Keratinocyte (primary cell): ENCODE data around the gene RIPPLY2. TPM values are rescaled to one million over a fixed set of nuclear protein-coding genes. Genes with fewer than 3 reads are reported as not detected.
"Not testable (repeated sequence)": the region's sequence is repeated elsewhere in the genome, so short reads cannot be mapped to it uniquely, and the experiment has no call there.

ENCODE experiments used
- DNase-seq: peaks from one replicate; pipeline ENCODE4 v3.0.0-alpha.2; 2011; ENCODE audit warnings: low read depth, missing footprints, low spot score
- FAIRE-seq: peaks from 2 replicates; lab custom pipeline; 2011; peaks lifted over from hg19 to GRCh38; lab: Jason Lieb, UNC
- H2AFZ ChIP-seq: 2 replicates; pipeline ENCODE4 v1.6.0; 2012; ENCODE audit warnings: low read length, control low read depth, inconsistent platforms; ENCODE audit not compliant: control insufficient read depth
- H3K27ac ChIP-seq: 2 replicates; pipeline ENCODE4 v1.5.1; 2011; ENCODE audit warnings: low read length; ENCODE audit not compliant: control insufficient read depth, insufficient read depth
- H3K27me3 ChIP-seq: 3 replicates; pipeline ENCODE4 v1.6.0; 2011; ENCODE audit warnings: low read length; ENCODE audit not compliant: control insufficient read depth, insufficient read depth; ENCODE audit errors: extremely low read depth
- H3K36me3 ChIP-seq, 2 experiments: 2 replicates in 1 of 2; 3 replicates in 1 of 2; pipeline ENCODE4 v1.5.1; 2011; ENCODE audit warnings: low read length in 2 of 2, mild to moderate bottlenecking in 1 of 2; ENCODE audit not compliant: control insufficient read depth in 2 of 2, insufficient read depth in 2 of 2; ENCODE audit errors: extremely low read depth in 1 of 2
- H3K4me1 ChIP-seq: 3 replicates; pipeline ENCODE4 v1.5.1; 2011; ENCODE audit warnings: low read length; ENCODE audit not compliant: control insufficient read depth, insufficient read depth; ENCODE audit errors: extremely low read depth
- H3K4me2 ChIP-seq: 3 replicates; pipeline ENCODE4 v1.6.0; 2011; ENCODE audit warnings: low read depth, low read length; ENCODE audit not compliant: control insufficient read depth, insufficient read depth; ENCODE audit errors: extremely low read depth
- H3K4me3 ChIP-seq, 3 experiments: fragments of 200-600 bp in 1 of 3; sonication (generic) in 1 of 3; 2 replicates in 2 of 3; 3 replicates in 1 of 3; pipeline ENCODE4 v1.5.1; 2011 to 2016; ENCODE audit warnings: low read length in 3 of 3, mild to moderate bottlenecking in 3 of 3, control low read depth in 2 of 3, inconsistent platforms in 1 of 3, low read depth in 1 of 3, mixed read lengths in 1 of 3, mixed run types in 1 of 3, moderate library complexity in 1 of 3; ENCODE audit not compliant: control insufficient read depth in 2 of 3, insufficient read depth in 2 of 3; ENCODE audit errors: extremely low read depth in 1 of 3
- H3K79me2 ChIP-seq: 2 replicates; pipeline ENCODE4 v1.6.0; 2012; ENCODE audit warnings: low read length; ENCODE audit not compliant: control insufficient read depth, insufficient read depth
- H3K9ac ChIP-seq: 3 replicates; pipeline ENCODE4 v1.6.0; 2011; ENCODE audit warnings: low read length; ENCODE audit not compliant: control insufficient read depth, insufficient read depth; ENCODE audit errors: extremely low read depth
- H3K9me1 ChIP-seq: 3 replicates; pipeline ENCODE4 v1.6.0; 2011; ENCODE audit warnings: low read length; ENCODE audit not compliant: control insufficient read depth, insufficient read depth; ENCODE audit errors: extremely low read depth
- H3K9me3 ChIP-seq: 2 replicates; pipeline ENCODE4 v1.5.1; 2012; ENCODE audit warnings: low read depth, low read length; ENCODE audit not compliant: control insufficient read depth
- H4K20me1 ChIP-seq: 3 replicates; pipeline ENCODE4 v1.6.0; 2011; ENCODE audit warnings: low read length; ENCODE audit not compliant: control insufficient read depth, insufficient read depth; ENCODE audit errors: extremely low read depth
- CTCF ChIP-seq, 3 experiments: IDR thresholded peaks in 1 of 3; conservative IDR thresholded peaks in 1 of 3; optimal IDR thresholded peaks in 1 of 3; 2 replicates in 2 of 3; 3 replicates in 1 of 3; pipeline versions ENCODE3 to v1.5.1; 2011; ENCODE audit warnings: low read length in 3 of 3, mild to moderate bottlenecking in 3 of 3, moderate library complexity in 2 of 3, control low read depth in 1 of 3, inconsistent platforms in 1 of 3; ENCODE audit not compliant: insufficient read depth in 2 of 3; ENCODE audit errors: extremely low read depth in 1 of 3
- EZH2 ChIP-seq: IDR thresholded peaks from one replicate; pipeline ENCODE4 v1.6.1; 2012; ENCODE audit warnings: inconsistent platforms, mild to moderate bottlenecking, low read length, moderate library complexity
- dilution Hi-C: fragments of 300-500 bp; cut with MboI; formaldehyde crosslinking; loops from one replicate; pipeline ENCODE4 v1.7.0; 2020; ENCODE audit warnings: low sequenced_read_pairs; ENCODE audit not compliant: extremely low pct_ligation_motif_present
- polyA plus RNA-seq, 5 experiments: library from polyadenylated mRNA; depleted of rRNA in 3 of 5; stranded (reverse) in 3 of 5; stranded (forward) in 1 of 5; unstranded in 1 of 5; fragments of >200 nt; gene quantifications; 1 replicate in 1 of 5; 2 replicates in 3 of 5; 3 replicates in 1 of 5; pipeline versions ENCODE4 v1.2.1 to v1.2.3, GENCODE V29; 2011 to 2012; ENCODE audit warnings: missing spikeins in 2 of 5, low read depth in 1 of 5, low replicate concordance in 1 of 5

Gene RIPPLY2
- polyA plus RNA-seq, 1 donor (not counting 4 experiments of a cell fraction or from before 2014, with no cell fraction given): 0.60 TPM

GRCh38 chr6:83891586-83891985 is 38.4 kb downstream of the RIPPLY2 start:
- Histone ChIP-seq H2AFZ (no peak overlapping the region), H3K79me2 (no peaks in the 10 kb centered on the region), H3K9me3 (no peaks in the 10 kb centered on the region), H3K27me3 (no peaks in the 10 kb centered on the region), H3K9me1 (no peaks in the 10 kb centered on the region), H4K20me1 (no peaks in the 10 kb centered on the region), H3K4me3 (no peak overlapping the region), H3K9ac (no peak overlapping the region), H3K4me1 (no peaks in the 10 kb centered on the region), H3K27ac (no peak overlapping the region), H3K4me2 (no peak overlapping the region), H3K36me3 (peaks cover 0 to 2% of the 10 kb centered on the region in 2 experiments)
- dilution Hi-C loops: no loop called here
- no peak for FAIRE-seq
- TF ChIP-seq CTCF (optimal IDR thresholded peaks at IDR 0.05 in 1 of 3, IDR thresholded peaks at IDR 0.05 in 1 of 3, conservative IDR thresholded peaks at IDR 0.05 in 1 of 3; ENCODE audit: extremely low read depth in 1 of 3, insufficient read depth in 2 of 3, low read length in 3 of 3) (no peak), EZH2 (no peak)
- DNase-seq: no peak

GRCh38 chr6:83893024-83893423 is 39.9 kb downstream of the RIPPLY2 start:
- Histone ChIP-seq H3K9me3 (no peaks in the 10 kb centered on the region), H3K9me1 (no peaks in the 10 kb centered on the region), H3K79me2 (no peaks in the 10 kb centered on the region), H3K27me3 (no peaks in the 10 kb centered on the region), H4K20me1 (no peaks in the 10 kb centered on the region), H3K4me3 (no peak overlapping the region), H3K9ac (no peak overlapping the region), H3K4me1 (no peaks in the 10 kb centered on the region), H3K4me2 (no peak overlapping the region), H2AFZ (no peak overlapping the region), H3K27ac (no peak overlapping the region), H3K36me3 (peaks cover 0 to 2% of the 10 kb centered on the region in 2 experiments)
- dilution Hi-C loops: no loop called here
- no peak for DNase-seq
- TF ChIP-seq CTCF (optimal IDR thresholded peaks at IDR 0.05 in 1 of 3, IDR thresholded peaks at IDR 0.05 in 1 of 3, conservative IDR thresholded peaks at IDR 0.05 in 1 of 3; ENCODE audit: extremely low read depth in 1 of 3, insufficient read depth in 2 of 3, low read length in 3 of 3) (no peak), EZH2 (no peak)
- no peak for FAIRE-seq

- H3K79me2 ChIP-seq, H3K9me1 ChIP-seq, H2AFZ ChIP-seq, H3K4me2 ChIP-seq, FAIRE-seq, H3K4me1 ChIP-seq, DNase-seq, H3K4me3 ChIP-seq, H3K9me3 ChIP-seq, dilution Hi-C loops, H3K9ac ChIP-seq, H4K20me1 ChIP-seq, H3K36me3 ChIP-seq, H3K27me3 ChIP-seq, H3K27ac ChIP-seq: not testable (repeated sequence)
These were observed 43.9 kb downstream of the RIPPLY2 start for GRCh38 chr6:83897094-83897493.
